H1 (cell line): ENCODE data around the gene NDRG2. TPM values are rescaled to one million over a fixed set of nuclear protein-coding genes. Genes with fewer than 3 reads are reported as not detected.

Experiments
- CTCF ChIA-PET: fragments of 300-600 bp; sonication (Branson Sonifier 250); formaldehyde crosslinking; loops from one replicate; lab custom pipeline; 2021; ENCODE audit not compliant: partially characterized antibody; lab: Charles Lee
- POLR2A ChIA-PET: fragments of 300-600 bp; sonication (Branson Sonifier 250); formaldehyde crosslinking; loops from one replicate; lab custom pipeline; 2021; ENCODE audit warnings: inconsistent platforms; ENCODE audit not compliant: partially characterized antibody; lab: Charles Lee
- DNase-seq, 2 experiments: peaks; one replicate each; pipeline versions ENCODE4 v3.0.0 to v3.0.0-alpha.2; 2010 to 2022; ENCODE audit warnings: low spot score in 2 of 2, low read depth in 1 of 2, mixed read lengths in 1 of 2
- FAIRE-seq: peaks from 2 replicates; lab custom pipeline; 2011; peaks lifted over from hg19 to GRCh38; lab: Jason Lieb, UNC
- H2AFZ ChIP-seq: 2 replicates; pipeline ENCODE4 v1.8.1; 2012; ENCODE audit warnings: low read length, inconsistent platforms
- H2AK5ac ChIP-seq: 2 replicates; pipeline ENCODE4 v1.6.1; 2013; ENCODE audit warnings: low read depth, low read length
- H2BK120ac ChIP-seq: replicated peaks from 2 replicates; pipeline ENCODE3; 2013; ENCODE audit warnings: low read depth, low read length, inconsistent platforms
- H2BK12ac ChIP-seq: 2 replicates; pipeline ENCODE4 v1.6.1; 2013; ENCODE audit warnings: low read depth, low read length
- H2BK15ac ChIP-seq: 2 replicates; pipeline ENCODE4 v1.6.1; 2013; ENCODE audit warnings: low read length
- H2BK20ac ChIP-seq: 2 replicates; pipeline ENCODE4 v1.6.1; 2013; ENCODE audit warnings: low read length
- H2BK5ac ChIP-seq: 2 replicates; pipeline ENCODE4 v1.6.1; 2013; ENCODE audit warnings: low read depth, low read length
- H3K14ac ChIP-seq: 2 replicates; pipeline ENCODE4 v1.6.1; 2013; ENCODE audit warnings: inconsistent platforms; ENCODE audit not compliant: insufficient read length
- H3K18ac ChIP-seq: 2 replicates; pipeline ENCODE4 v1.6.1; 2013; ENCODE audit warnings: low read length; ENCODE audit errors: extremely low read depth
- H3K23ac ChIP-seq: 2 replicates; pipeline ENCODE4 v1.6.1; 2013; ENCODE audit warnings: inconsistent platforms; ENCODE audit not compliant: insufficient read length
- H3K23me2 ChIP-seq: 2 replicates; pipeline ENCODE4 v1.6.1; 2013; ENCODE audit warnings: low read depth, low read length
- H3K27ac ChIP-seq: 2 replicates; pipeline ENCODE4 v1.6.1; 2011; ENCODE audit warnings: low read depth, low read length, inconsistent platforms
- H3K27me3 ChIP-seq, 4 experiments: replicated peaks in 1 of 4; 1 replicate in 1 of 4; 2 replicates in 3 of 4; pipeline versions ENCODE4 v1.6.1 to v1.8.1; 2011 to 2013; ENCODE audit warnings: low read length in 3 of 4, mild to moderate bottlenecking in 3 of 4, inconsistent platforms in 2 of 4, mixed read lengths in 2 of 4, moderate library complexity in 1 of 4; ENCODE audit not compliant: control insufficient read depth in 3 of 4, insufficient read depth in 3 of 4; ENCODE audit errors: extremely low read depth in 1 of 4
- H3K36me3 ChIP-seq, 4 experiments: 2 replicates each; pipeline versions ENCODE4 v1.6.1 to v1.8.1; 2011 to 2013; ENCODE audit warnings: mild to moderate bottlenecking in 4 of 4, low read length in 3 of 4, moderate library complexity in 2 of 4, control low read depth in 1 of 4, inconsistent platforms in 1 of 4; ENCODE audit not compliant: insufficient read depth in 4 of 4, control insufficient read depth in 2 of 4
- H3K4ac ChIP-seq: replicated peaks from 2 replicates; pipeline ENCODE3; 2013; ENCODE audit warnings: low read length, low read depth, mixed read lengths, inconsistent platforms; ENCODE audit not compliant: insufficient read length
- H3K4me1 ChIP-seq, 4 experiments: replicated peaks in 1 of 4; 1 replicate in 1 of 4; 2 replicates in 3 of 4; pipeline versions ENCODE4 v1.6.1 to v1.8.1; 2011 to 2013; ENCODE audit warnings: low read length in 3 of 4, inconsistent platforms in 2 of 4, mixed read lengths in 1 of 4; ENCODE audit not compliant: insufficient read depth in 4 of 4, control insufficient read depth in 3 of 4
- H3K4me2 ChIP-seq, 2 experiments: 2 replicates each; pipeline versions ENCODE4 v1.6.1 to v1.8.1; 2011 to 2013; ENCODE audit warnings: low read depth in 2 of 2, low read length in 2 of 2, control low read depth in 1 of 2, inconsistent platforms in 1 of 2, mild to moderate bottlenecking in 1 of 2; ENCODE audit not compliant: insufficient read depth in 1 of 2
- H3K4me3 ChIP-seq, 4 experiments: fragments of 200-600, 300-600 bp in 1 of 4; sonication (generic), shearing (Covaris generic), sonication (Bioruptor Twin) in 1 of 4; 2 replicates each; pipeline versions ENCODE4 v1.5.1 to v1.8.1; 2011 to 2016; ENCODE audit warnings: low read length in 4 of 4, low read depth in 3 of 4, control low read depth in 2 of 4, inconsistent platforms in 2 of 4, mild to moderate bottlenecking in 2 of 4, mixed read lengths in 1 of 4, moderate library complexity in 1 of 4; ENCODE audit not compliant: insufficient read depth in 2 of 4; ENCODE audit errors: extremely low read depth in 1 of 4
- H3K56ac ChIP-seq: replicated peaks from 2 replicates; pipeline ENCODE3; 2013; ENCODE audit warnings: low read depth, mild to moderate bottlenecking, mixed read lengths, low read length, inconsistent platforms; ENCODE audit not compliant: insufficient read length
- H3K79me1 ChIP-seq: 2 replicates; pipeline ENCODE4 v1.6.1; 2013; ENCODE audit warnings: low read depth, low read length, control low read depth
- H3K79me2 ChIP-seq, 2 experiments: 2 replicates each; pipeline versions ENCODE4 v1.6.1 to v1.8.1; 2012 to 2013; ENCODE audit warnings: low read length in 2 of 2, mild to moderate bottlenecking in 2 of 2, inconsistent platforms in 1 of 2; ENCODE audit not compliant: insufficient read depth in 2 of 2, control insufficient read depth in 1 of 2
- H3K9ac ChIP-seq, 4 experiments: replicated peaks in 1 of 4; 1 replicate in 1 of 4; 2 replicates in 3 of 4; pipeline versions ENCODE4 v1.6.1 to v1.8.1; 2011 to 2013; ENCODE audit warnings: low read depth in 3 of 4, low read length in 3 of 4, control low read depth in 2 of 4, mild to moderate bottlenecking in 2 of 4, moderate library complexity in 2 of 4, inconsistent platforms in 1 of 4; ENCODE audit errors: extremely low read depth in 1 of 4
- H3K9me3 ChIP-seq, 2 experiments: 2 replicates each; pipeline versions ENCODE4 v1.6.1 to v1.8.1; 2012 to 2013; ENCODE audit warnings: mild to moderate bottlenecking in 2 of 2, moderate library complexity in 2 of 2, control low read depth in 1 of 2, inconsistent platforms in 1 of 2, low read depth in 1 of 2, low read length in 1 of 2, mixed read lengths in 1 of 2; ENCODE audit not compliant: insufficient read depth in 2 of 2
- H4K20me1 ChIP-seq, 2 experiments: replicated peaks in 1 of 2; 2 replicates each; pipeline versions ENCODE3 to v1.8.1; 2011 to 2013; ENCODE audit warnings: inconsistent platforms in 2 of 2, low read length in 2 of 2, mild to moderate bottlenecking in 1 of 2; ENCODE audit not compliant: insufficient read depth in 2 of 2, control insufficient read depth in 1 of 2
- H4K5ac ChIP-seq: 2 replicates; pipeline ENCODE4 v1.6.1; 2013; ENCODE audit warnings: low read length, low read depth, mixed read lengths, inconsistent platforms; ENCODE audit not compliant: insufficient read length
- H4K8ac ChIP-seq: 2 replicates; pipeline ENCODE4 v1.8.0; 2013; ENCODE audit warnings: mild to moderate bottlenecking, moderate library complexity, low read length, inconsistent platforms; ENCODE audit not compliant: insufficient read depth; ENCODE audit errors: extremely low read depth
- H4K91ac ChIP-seq: replicated peaks from 2 replicates; pipeline ENCODE3; 2013; ENCODE audit warnings: low read length, mixed read lengths, inconsistent platforms; ENCODE audit not compliant: insufficient read length
- BRCA1 ChIP-seq: IDR thresholded peaks from 2 replicates; pipeline ENCODE4 v1.6.1; 2012; ENCODE audit warnings: low read depth, low read length, improper control_type of control experiment
- CBX8 ChIP-seq: fragments of 300-800, 300-1000 bp; sonication (generic); IDR thresholded peaks from 2 replicates; pipeline ENCODE4 v1.7.1; 2016; ENCODE audit warnings: low read depth, low read length, borderline replicate concordance
- CHD1 ChIP-seq: IDR thresholded peaks from 2 replicates; pipeline ENCODE4 v1.6.1; 2012; ENCODE audit warnings: low read depth, low read length, improper control_type of control experiment
- POLR2AphosphoS5 ChIP-seq: IDR thresholded peaks from 2 replicates; pipeline ENCODE4 v1.6.1; 2011; ENCODE audit warnings: low read depth, low read length
- RAD21 ChIP-seq, 2 experiments: IDR thresholded peaks in 1 of 2; conservative IDR thresholded peaks in 1 of 2; 2 replicates each; pipeline ENCODE4 v1.6.1; 2011; ENCODE audit warnings: low read depth in 2 of 2, low read length in 2 of 2, improper control_type of control experiment in 1 of 2, inconsistent platforms in 1 of 2, mild to moderate bottlenecking in 1 of 2, moderate library complexity in 1 of 2
- SAP30 ChIP-seq: fragments of 300-600 bp; sonication (generic); IDR thresholded peaks from 2 replicates; pipeline ENCODE4 v1.7.1; 2012; ENCODE audit warnings: low read length, moderate library complexity, mild to moderate bottlenecking, inconsistent platforms; ENCODE audit not compliant: insufficient read depth, insufficient replicate concordance
- TEAD4 ChIP-seq: IDR thresholded peaks from 2 replicates; pipeline ENCODE4 v1.6.1; 2012; ENCODE audit warnings: low read depth, low read length, inconsistent platforms, mixed read lengths
- WGBS, 2 experiments: shearing (Covaris generic) in 1 of 2; methylation state at CpG; one replicate each; pipeline versions ENCODE4 v1.1.6 to v1.1.7; 2013 to 2015; ENCODE audit warnings: low lambda C conversion rate in 2 of 2, mixed read lengths in 2 of 2, inconsistent platforms in 1 of 2, low coverage in 1 of 2, missing lambda C conversion rate in 1 of 2; ENCODE audit not compliant: insufficient replicate concordance in 2 of 2, insufficient coverage in 1 of 2, insufficient read length in 1 of 2; ENCODE audit errors: extremely low coverage in 1 of 2, missing lambda C conversion rate in 1 of 2; 5-methylcytosine and 5-hydroxymethylcytosine counted together
- polyA plus RNA-seq, 7 experiments: library from polyadenylated mRNA; depleted of rRNA in 3 of 7; stranded (reverse) in 5 of 7; unstranded in 2 of 7; fragments of >200 nt in 5 of 7; fragments of 200-250 nt in 2 of 7; gene quantifications; 1 replicate in 5 of 7; 2 replicates in 1 of 7; 4 replicates in 1 of 7; pipeline versions ENCODE4 v1.2.1 to v1.2.3, GENCODE V29; 2011 to 2013; ENCODE audit warnings: missing spikeins in 2 of 7, mixed read lengths in 2 of 7
- total RNA-seq: library from RNA; stranded (reverse); fragmentation: NEBNext Ultra II Directional; extraction: Animal tissue kit (Norgen Biotek cat#: 25700); gene quantifications from 2 replicates; pipeline ENCODE4 v1.2.1, GENCODE V29; 2021

The NDRG2 gene
- total and polyA plus RNA-seq, 2 of the 8 experiments (the other 6 are each of a cell fraction or from before 2014, with no cell fraction given) = 29.9 to 48.6 TPM

DNA sequence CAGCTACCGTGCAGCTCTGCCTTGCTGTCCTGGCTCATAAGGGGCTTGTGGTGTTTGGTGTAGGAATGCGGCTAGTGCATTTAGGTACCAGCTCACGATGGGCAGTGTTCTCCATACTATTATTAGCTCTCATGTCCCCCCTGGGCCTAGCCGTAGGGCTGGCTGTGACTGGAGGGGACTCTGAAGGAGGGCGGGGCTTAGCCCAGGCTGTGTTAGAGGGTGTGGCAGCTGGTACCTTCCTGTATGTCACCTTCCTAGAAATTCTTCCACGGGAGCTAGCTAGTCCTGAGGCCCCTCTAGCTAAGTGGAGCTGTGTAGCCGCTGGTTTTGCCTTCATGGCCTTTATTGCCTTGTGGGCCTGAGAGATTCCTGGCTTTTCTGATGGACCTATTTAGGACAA is 23.6 kb downstream of the NDRG2 start:
- Histone ChIP-seq H4K8ac (no peak overlapping the region), H3K4me2 (no peak overlapping the region), H3K79me1 (no peaks in the 10 kb centered on the region), H3K4me1 (peaks cover 2 to 6% (median 5%) of the 10 kb centered on the region in 4 experiments; a peak in 5 of 7 replicates), H3K27me3 (no peaks in the 10 kb centered on the region)
- TF ChIP-seq POLR2AphosphoS5 = no peak
- no peak for TF ChIP-seq CHD1
- TF ChIP-seq BRCA1 = no peak
- no peak for TF ChIP-seq CBX8
- TF ChIP-seq SAP30 = no peak
- no peak for TF ChIP-seq TEAD4
- no peak for TF ChIP-seq RAD21 (IDR thresholded peaks at IDR 0.05 in 1 of 2, conservative IDR thresholded peaks at IDR 0.05 in 1 of 2; ENCODE audit: low read depth in 2 of 2, low read length in 2 of 2)
- TF ChIP-seq, all 59 proteins: peak for 0
- 80% methylated on average over 7 of the region's 7 CpGs; no CpG with 5 or more reads in 1 of the 2 experiments for WGBS, 2 experiments
- no peaks in the 10 kb centered on the region; the same call in 1 of the 2 replicates for H3K23me2 ChIP-seq
- H2BK12ac ChIP-seq = no peak overlapping the region
- no peak overlapping the region for H4K5ac ChIP-seq
- ChIA-PET POLR2A (interaction anchor here (0.6 to 2.1 kb wide), 3 partner anchors 11 to 545 kb away, joined by 3 to 6 read pairs (median 4); no protein-coding TSS in a partner anchor), CTCF (interaction anchor here (0.6 to 10.6 kb wide), 14 partner anchors 10 to 719 kb away, joined by 3 to 117 read pairs (median 4); no protein-coding TSS in a partner anchor)
- no peak overlapping the region for H3K9ac ChIP-seq
- peak overlapping the region; percentile 22; the same call in 1 of the 2 replicates for H2AFZ ChIP-seq
- H4K91ac ChIP-seq = no peak overlapping the region
- 0 out of 2 replicates have a peak overlapping the region, but pooled peaks have one; percentile 15 for H2BK5ac ChIP-seq
- H3K4me3 ChIP-seq = no peak overlapping the region
- H3K18ac ChIP-seq = no peak overlapping the region
- H3K4ac ChIP-seq = no peak overlapping the region
- DNase-seq (peak in 1 of 2 experiments; percentile 49), FAIRE-seq (no peak)
- no peak overlapping the region for H2BK15ac ChIP-seq
- no peak overlapping the region for H3K23ac ChIP-seq
- no peak overlapping the region for H3K14ac ChIP-seq
- H3K27ac ChIP-seq = no peak overlapping the region
- H2BK20ac ChIP-seq = no peak overlapping the region
- peaks cover under 1 to 9% (median 3%) of the 10 kb centered on the region in 4 experiments; a peak in 5 of 8 replicates for H3K36me3 ChIP-seq
- no peak overlapping the region for H2AK5ac ChIP-seq
- no peaks in the 10 kb centered on the region for H3K79me2 ChIP-seq
- H3K56ac ChIP-seq = no peak overlapping the region
- no peaks in the 10 kb centered on the region for H3K9me3 ChIP-seq
- no peak overlapping the region for H2BK120ac ChIP-seq
- peaks cover 0 to 2% of the 10 kb centered on the region in 2 experiments for H4K20me1 ChIP-seq
